Hematopoietic multipotent progenitor cell (in vitro differentiated cells): ENCODE results near the gene PLA2G1B. TPM values are rescaled to one million over a fixed set of nuclear protein-coding genes. Genes with fewer than 3 reads are reported as not detected.

Experiments
- DNase-seq, 3 donors: peaks; one replicate each; pipeline ENCODE4 v3.0.0-alpha.2; 2011 to 2015; ENCODE audit warnings: low read depth in 2 of 3, low spot score in 2 of 3
- total RNA-seq: library from RNA; depleted of rRNA; stranded (reverse); fragments of >200 nt; gene quantifications from one replicate; pipeline ENCODE4 v1.2.3, GENCODE V29; 2012

The PLA2G1B gene
- total RNA-seq, 1 donor = 1.3 TPM

- no peak for DNase-seq
These were observed 3.8 kb upstream of the PLA2G1B start for GRCh38 chr12:120331390-120331789.

GRCh38 chr12:120328228-120328627 is 649 bp upstream of the PLA2G1B start:
- no peak for DNase-seq

GRCh38 chr12:120324841-120325417 is 2.6 kb downstream of the PLA2G1B start:
- no peak for DNase-seq

- DNase-seq = no peak
These were observed 3.8 kb downstream of the PLA2G1B start for GRCh38 chr12:120323772-120324171.

- no peak for DNase-seq
These were observed 6.0 kb downstream of the PLA2G1B start for GRCh38 chr12:120321382-120322202.

GRCh38 chr12:120317224-120318105 is 10.1 kb downstream of the PLA2G1B start:
- peak; percentile 98 to 100 (median 99) for DNase-seq

GRCh38 chr12:120316798-120317223 is 10.8 kb downstream of the PLA2G1B start:
- DNase-seq = no peak

- no peak for DNase-seq
These were observed 13.4 kb downstream of the PLA2G1B start for GRCh38 chr12:120314220-120314619.

GRCh38 chr12:120301962-120302815 is 25.4 kb downstream of the PLA2G1B start, which contains the start of gene SIRT4:
TSS of gene SIRT4 (plus strand) at chr12:120302321. CDS start at chr12:120303562, 1,241 bp downstream.
- DNase-seq = peak; percentile 73 to 96 (median 90)

- DNase-seq = peak; percentile 76 to 91 (median 81)
These were observed 34.7 kb downstream of the PLA2G1B start, which contains the start of gene RNU4-1 for GRCh38 chr12:120292661-120293531. TSS of gene RNU4-1 (minus strand) at chr12:120293237.

- no peak for DNase-seq
These were observed 35.2 kb downstream of the PLA2G1B start for GRCh38 chr12:120292411-120292660.

- peak in 2 of 3 donors; percentile 17 for DNase-seq
These were observed 36.8 kb downstream of the PLA2G1B start for GRCh38 chr12:120290609-120291305.

- no peak for DNase-seq
These were observed 40.1 kb downstream of the PLA2G1B start for GRCh38 chr12:120287491-120287890.

GRCh38 chr12:120286768-120287490 is 40.6 kb downstream of the PLA2G1B start:
- no peak for DNase-seq

GRCh38 chr12:120284381-120284780 is 43.2 kb downstream of the PLA2G1B start:
- DNase-seq = no peak

- DNase-seq = no peak
These were observed 44.3 kb downstream of the PLA2G1B start for GRCh38 chr12:120283318-120283717.

GRCh38 chr12:120278137-120279069 is 49.2 kb downstream of the PLA2G1B start:
- DNase-seq = no peak
